HepG2 (cell line): ENCODE measurements around the gene ASAP2. TPM values are rescaled to one million over a fixed set of nuclear protein-coding genes. Genes with fewer than 3 reads are reported as not detected.

Experiments used
- IRX3 ChIP-seq: sonication (generic); formaldehyde crosslinking; IDR thresholded peaks from 2 replicates; pipeline ENCODE4 v1.8.1; 2023; ENCODE audit warnings: mild to moderate bottlenecking, low read depth, missing genetic modification reagents, borderline replicate concordance
- KAT8 ChIP-seq: IDR thresholded peaks from 2 replicates; pipeline ENCODE4 v1.6.1; 2016; ENCODE audit warnings: missing genetic modification reagents, missing compliant biosample characterization
- MBNL3 ChIP-seq: fragments of 250-450 bp; sonication (Bioruptor Pico); conservative IDR thresholded peaks from 2 replicates; pipeline ENCODE4 v1.8.0; 2022; ENCODE audit warnings: mild to moderate bottlenecking, inconsistent platforms
- MIER2 ChIP-seq: IDR thresholded peaks from 2 replicates; pipeline ENCODE4 v1.6.1; 2016; ENCODE audit warnings: missing biosample characterization, missing genetic modification reagents
- MXI1 ChIP-seq: IDR thresholded peaks from 3 replicates; pipeline ENCODE4 v1.6.1; 2012; ENCODE audit warnings: low read depth, low read length, inconsistent platforms, borderline replicate concordance
- PITX1 ChIP-seq: sonication (generic); formaldehyde crosslinking; IDR thresholded peaks from 2 replicates; pipeline ENCODE4 v1.5.1; 2020; ENCODE audit warnings: mild to moderate bottlenecking, missing genetic modification reagents
- SMARCE1 ChIP-seq: fragments of 450-650 bp; IDR thresholded peaks from 2 replicates; pipeline ENCODE4 v1.6.1; 2017; ENCODE audit warnings: borderline replicate concordance
- SOX6 ChIP-seq, 2 experiments: fragments of 450-650 bp in 1 of 2; sonication (generic) in 1 of 2; formaldehyde crosslinking in 1 of 2; IDR thresholded peaks; 2 replicates each; pipeline versions ENCODE4 v1.4.0 to v1.6.1; 2017 to 2020; ENCODE audit warnings: antibody characterized with exemption in 1 of 2, mild to moderate bottlenecking in 1 of 2, missing genetic modification reagents in 1 of 2
- ZNF276 ChIP-seq: sonication (generic); formaldehyde crosslinking; IDR thresholded peaks from 2 replicates; pipeline ENCODE4 v1.4.0; 2020; ENCODE audit warnings: mild to moderate bottlenecking, low read depth, missing genetic modification reagents
- ZNF34 ChIP-seq: sonication (generic); formaldehyde crosslinking; IDR thresholded peaks from 2 replicates; pipeline ENCODE4 v1.4.0; 2020; ENCODE audit warnings: mild to moderate bottlenecking, missing genetic modification reagents, borderline replicate concordance
- ZSCAN31 ChIP-seq: sonication (generic); formaldehyde crosslinking; IDR thresholded peaks from 2 replicates; pipeline ENCODE4 v1.5.0; 2020; ENCODE audit warnings: low read depth, mild to moderate bottlenecking, missing genetic modification reagents
- polyA plus RNA-seq, 8 experiments: library from polyadenylated mRNA; depleted of rRNA in 3 of 8; stranded (reverse) in 7 of 8; unstranded in 1 of 8; fragments of >200 nt; fragmentation: Illumina TruSeq in 4 of 8; extraction: Trizol in 4 of 8; gene quantifications; 2 replicates each; pipeline versions ENCODE4 v1.2.1 to v1.2.3, GENCODE V29; 2011 to 2016; ENCODE audit warnings: low read depth in 4 of 8, missing spikeins in 1 of 8, mixed read lengths in 1 of 8; ENCODE audit not compliant: insufficient read depth in 1 of 8
- total RNA-seq, 5 experiments: library from RNA; depleted of rRNA; stranded (reverse); fragments of >200 nt; fragmentation: Illumina TruSeq; extraction: Trizol; gene quantifications; 2 replicates each; pipeline ENCODE4 v1.2.3, GENCODE V29; 2016; ENCODE audit warnings: low read depth in 1 of 5
- TF ChIP-seq, protein P1 (sequence below): sonication (generic); formaldehyde crosslinking; IDR thresholded peaks from 2 replicates; pipeline ENCODE4 v1.9.0; 2022; ENCODE audit warnings: missing genetic modification reagents, mild to moderate bottlenecking, borderline replicate concordance
- TF ChIP-seq, protein P2 (sequence below): sonication (generic); formaldehyde crosslinking; IDR thresholded peaks from 2 replicates; pipeline ENCODE4 v1.4.0; 2020; ENCODE audit warnings: missing genetic modification reagents, borderline replicate concordance
- TF ChIP-seq, protein P3 (sequence below): IDR thresholded peaks from 2 replicates; pipeline ENCODE4 v1.6.1; 2016; ENCODE audit warnings: mild to moderate bottlenecking, missing biosample characterization, missing genetic modification reagents
- TF ChIP-seq, protein P4 (sequence below): sonication (generic); formaldehyde crosslinking; IDR thresholded peaks from 2 replicates; pipeline ENCODE4 v1.8.0; 2022; ENCODE audit warnings: mild to moderate bottlenecking, missing genetic modification reagents, moderate library complexity
- TF ChIP-seq, protein P5 (sequence below): sonication (generic); formaldehyde crosslinking; IDR thresholded peaks from 2 replicates; pipeline ENCODE4 v1.5.0; 2020; ENCODE audit warnings: missing genetic modification reagents

The ASAP2 gene
- total and polyA plus RNA-seq, 2 of the 13 experiments (the other 11 are each of a cell fraction or from before 2014, with no cell fraction given), result 7.3 to 22.3 TPM

GRCh38 chr2:9205963-9206948 is at the start of gene ASAP2 (continued):
- TF ChIP-seq IRX3 (CRISPR knock-in tag) (no peak; the same call in 1 of the 2 replicates), ZNF276 (CRISPR knock-in tag) (no peak), KAT8 (CRISPR knock-in tag) (0 out of 2 replicates have a peak, but pooled peaks have one; percentile 23), PITX1 (CRISPR knock-in tag) (no peak), SMARCE1 (no peak), SOX6 (IDR thresholded peaks at IDR 0.05) (no peak), SOX6 (CRISPR knock-in tag; IDR thresholded peaks at IDR 0.05) (peak; percentile 50), MBNL3 (CRISPR knock-in tag) (no peak), MIER2 (CRISPR knock-in tag) (no peak), MXI1 (peak; percentile 52; the same call in 1 of the 3 replicates), ZNF34 (CRISPR knock-in tag) (no peak), ZSCAN31 (peak; percentile 63)
- TF ChIP-seq, protein P1, sequence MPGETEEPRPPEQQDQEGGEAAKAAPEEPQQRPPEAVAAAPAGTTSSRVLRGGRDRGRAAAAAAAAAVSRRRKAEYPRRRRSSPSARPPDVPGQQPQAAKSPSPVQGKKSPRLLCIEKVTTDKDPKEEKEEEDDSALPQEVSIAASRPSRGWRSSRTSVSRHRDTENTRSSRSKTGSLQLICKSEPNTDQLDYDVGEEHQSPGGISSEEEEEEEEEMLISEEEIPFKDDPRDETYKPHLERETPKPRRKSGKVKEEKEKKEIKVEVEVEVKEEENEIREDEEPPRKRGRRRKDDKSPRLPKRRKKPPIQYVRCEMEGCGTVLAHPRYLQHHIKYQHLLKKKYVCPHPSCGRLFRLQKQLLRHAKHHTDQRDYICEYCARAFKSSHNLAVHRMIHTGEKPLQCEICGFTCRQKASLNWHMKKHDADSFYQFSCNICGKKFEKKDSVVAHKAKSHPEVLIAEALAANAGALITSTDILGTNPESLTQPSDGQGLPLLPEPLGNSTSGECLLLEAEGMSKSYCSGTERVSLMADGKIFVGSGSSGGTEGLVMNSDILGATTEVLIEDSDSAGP (CRISPR knock-in tag), result no peak; the same call in 1 of the 2 replicates
- TF ChIP-seq, protein P2, sequence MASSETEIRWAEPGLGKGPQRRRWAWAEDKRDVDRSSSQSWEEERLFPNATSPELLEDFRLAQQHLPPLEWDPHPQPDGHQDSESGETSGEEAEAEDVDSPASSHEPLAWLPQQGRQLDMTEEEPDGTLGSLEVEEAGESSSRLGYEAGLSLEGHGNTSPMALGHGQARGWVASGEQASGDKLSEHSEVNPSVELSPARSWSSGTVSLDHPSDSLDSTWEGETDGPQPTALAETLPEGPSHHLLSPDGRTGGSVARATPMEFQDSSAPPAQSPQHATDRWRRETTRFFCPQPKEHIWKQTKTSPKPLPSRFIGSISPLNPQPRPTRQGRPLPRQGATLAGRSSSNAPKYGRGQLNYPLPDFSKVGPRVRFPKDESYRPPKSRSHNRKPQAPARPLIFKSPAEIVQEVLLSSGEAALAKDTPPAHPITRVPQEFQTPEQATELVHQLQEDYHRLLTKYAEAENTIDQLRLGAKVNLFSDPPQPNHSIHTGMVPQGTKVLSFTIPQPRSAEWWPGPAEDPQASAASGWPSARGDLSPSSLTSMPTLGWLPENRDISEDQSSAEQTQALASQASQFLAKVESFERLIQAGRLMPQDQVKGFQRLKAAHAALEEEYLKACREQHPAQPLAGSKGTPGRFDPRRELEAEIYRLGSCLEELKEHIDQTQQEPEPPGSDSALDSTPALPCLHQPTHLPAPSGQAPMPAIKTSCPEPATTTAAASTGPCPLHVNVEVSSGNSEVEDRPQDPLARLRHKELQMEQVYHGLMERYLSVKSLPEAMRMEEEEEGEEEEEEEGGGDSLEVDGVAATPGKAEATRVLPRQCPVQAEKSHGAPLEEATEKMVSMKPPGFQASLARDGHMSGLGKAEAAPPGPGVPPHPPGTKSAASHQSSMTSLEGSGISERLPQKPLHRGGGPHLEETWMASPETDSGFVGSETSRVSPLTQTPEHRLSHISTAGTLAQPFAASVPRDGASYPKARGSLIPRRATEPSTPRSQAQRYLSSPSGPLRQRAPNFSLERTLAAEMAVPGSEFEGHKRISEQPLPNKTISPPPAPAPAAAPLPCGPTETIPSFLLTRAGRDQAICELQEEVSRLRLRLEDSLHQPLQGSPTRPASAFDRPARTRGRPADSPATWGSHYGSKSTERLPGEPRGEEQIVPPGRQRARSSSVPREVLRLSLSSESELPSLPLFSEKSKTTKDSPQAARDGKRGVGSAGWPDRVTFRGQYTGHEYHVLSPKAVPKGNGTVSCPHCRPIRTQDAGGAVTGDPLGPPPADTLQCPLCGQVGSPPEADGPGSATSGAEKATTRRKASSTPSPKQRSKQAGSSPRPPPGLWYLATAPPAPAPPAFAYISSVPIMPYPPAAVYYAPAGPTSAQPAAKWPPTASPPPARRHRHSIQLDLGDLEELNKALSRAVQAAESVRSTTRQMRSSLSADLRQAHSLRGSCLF (CRISPR knock-in tag), result no peak
- TF ChIP-seq, protein P3, sequence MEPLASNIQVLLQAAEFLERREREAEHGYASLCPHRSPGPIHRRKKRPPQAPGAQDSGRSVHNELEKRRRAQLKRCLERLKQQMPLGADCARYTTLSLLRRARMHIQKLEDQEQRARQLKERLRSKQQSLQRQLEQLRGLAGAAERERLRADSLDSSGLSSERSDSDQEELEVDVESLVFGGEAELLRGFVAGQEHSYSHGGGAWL (CRISPR knock-in tag), result 0 out of 2 replicates have a peak, but pooled peaks have one; percentile 19
- TF ChIP-seq, protein P4, sequence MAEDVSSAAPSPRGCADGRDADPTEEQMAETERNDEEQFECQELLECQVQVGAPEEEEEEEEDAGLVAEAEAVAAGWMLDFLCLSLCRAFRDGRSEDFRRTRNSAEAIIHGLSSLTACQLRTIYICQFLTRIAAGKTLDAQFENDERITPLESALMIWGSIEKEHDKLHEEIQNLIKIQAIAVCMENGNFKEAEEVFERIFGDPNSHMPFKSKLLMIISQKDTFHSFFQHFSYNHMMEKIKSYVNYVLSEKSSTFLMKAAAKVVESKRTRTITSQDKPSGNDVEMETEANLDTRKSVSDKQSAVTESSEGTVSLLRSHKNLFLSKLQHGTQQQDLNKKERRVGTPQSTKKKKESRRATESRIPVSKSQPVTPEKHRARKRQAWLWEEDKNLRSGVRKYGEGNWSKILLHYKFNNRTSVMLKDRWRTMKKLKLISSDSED (CRISPR knock-in tag), result no peak
- TF ChIP-seq, protein P5, sequence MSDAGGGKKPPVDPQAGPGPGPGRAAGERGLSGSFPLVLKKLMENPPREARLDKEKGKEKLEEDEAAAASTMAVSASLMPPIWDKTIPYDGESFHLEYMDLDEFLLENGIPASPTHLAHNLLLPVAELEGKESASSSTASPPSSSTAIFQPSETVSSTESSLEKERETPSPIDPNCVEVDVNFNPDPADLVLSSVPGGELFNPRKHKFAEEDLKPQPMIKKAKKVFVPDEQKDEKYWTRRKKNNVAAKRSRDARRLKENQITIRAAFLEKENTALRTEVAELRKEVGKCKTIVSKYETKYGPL (CRISPR knock-in tag), result no peak
